ENCODE measurements around the gene PELI3.
"Not testable (repeated sequence)": the region's sequence is repeated elsewhere in the genome, so short reads cannot be mapped to it uniquely, and the experiment has no call there.

PELI3 gene

GRCh38 chr11:66447012-66447411 lies 19.7 kb upstream of the PELI3 start:
- no peak for DNase-seq

GRCh38 chr11:66448523-66448922 lies 18.2 kb upstream of the PELI3 start:
- DNase-seq: no peak

DNA sequence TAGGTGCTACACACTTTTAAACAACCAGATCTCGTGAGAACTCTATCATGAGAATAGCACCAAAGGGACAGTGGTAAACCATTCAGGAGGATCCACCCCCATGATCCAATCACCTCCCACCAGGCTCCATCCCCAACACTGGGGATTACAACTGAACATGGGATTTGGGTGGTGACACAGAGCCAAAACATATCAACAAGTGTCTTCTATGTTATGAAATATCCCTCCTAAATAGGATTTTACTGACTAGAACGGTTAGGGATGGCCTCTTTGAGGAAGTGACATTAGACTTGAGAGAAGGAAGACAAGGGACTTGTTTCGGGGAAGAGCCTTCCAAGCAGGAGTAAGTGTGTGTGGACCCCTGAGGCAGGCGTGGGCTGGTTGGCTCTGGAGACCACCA lies 16.1 kb upstream of the PELI3 start:
- no peak for DNase-seq

DNA sequence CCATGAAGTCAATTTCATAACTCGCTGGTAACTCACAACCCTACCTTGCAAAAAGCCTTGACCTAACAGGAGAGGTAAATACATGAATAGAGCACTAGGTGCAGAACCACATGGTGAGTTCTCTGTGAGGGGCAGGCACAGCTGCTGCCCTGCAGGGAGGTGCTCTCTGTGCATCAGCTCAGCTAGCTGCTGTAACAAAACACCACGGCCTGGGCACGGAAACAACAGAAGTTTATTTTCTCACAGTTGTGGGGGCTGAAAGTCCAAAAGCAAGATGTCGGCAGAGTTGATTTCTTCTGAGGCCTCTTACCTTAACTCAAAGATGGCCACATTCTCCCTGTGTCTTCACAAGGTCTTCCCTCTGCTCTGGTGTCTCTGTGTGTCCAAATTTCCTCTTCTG lies 15.0 kb upstream of the PELI3 start:
- DNase-seq: no peak

- no peak for DNase-seq
Observed at GRCh38 chr11:66454247-66454646, 12.5 kb upstream of the PELI3 start.

GRCh38 chr11:66454828-66455227 lies 11.9 kb upstream of the PELI3 start:
- no peak for DNase-seq

GRCh38 chr11:66457826-66458225 lies 8.9 kb upstream of the PELI3 start:
- DNase-seq: no peak

GRCh38 chr11:66459138-66459778 lies 7.4 kb upstream of the PELI3 start:
- DNase-seq: no peak

DNA sequence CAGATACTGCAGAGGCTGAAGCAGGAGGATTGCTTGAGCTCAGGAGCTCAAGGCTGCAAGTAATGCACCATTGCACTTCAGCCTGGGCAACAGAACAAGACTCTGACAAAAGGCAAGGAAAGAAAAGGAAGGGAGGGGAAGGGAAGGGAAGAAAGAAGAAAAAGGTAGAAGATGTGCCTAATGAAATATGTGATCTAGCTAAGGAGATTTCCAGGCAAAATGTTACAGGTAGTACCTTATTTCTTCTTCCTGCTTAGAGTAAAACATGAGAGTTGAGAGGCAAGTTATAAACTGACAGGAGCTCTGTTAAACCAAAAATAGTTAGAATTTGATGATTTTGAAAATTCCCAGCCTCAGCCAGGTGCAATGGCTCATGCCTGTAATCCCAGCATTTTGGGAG lies 4.7 kb upstream of the PELI3 start:
- no peak for DNase-seq

GRCh38 chr11:66462911-66463310 lies 3.8 kb upstream of the PELI3 start:
- no peak for DNase-seq

DNA sequence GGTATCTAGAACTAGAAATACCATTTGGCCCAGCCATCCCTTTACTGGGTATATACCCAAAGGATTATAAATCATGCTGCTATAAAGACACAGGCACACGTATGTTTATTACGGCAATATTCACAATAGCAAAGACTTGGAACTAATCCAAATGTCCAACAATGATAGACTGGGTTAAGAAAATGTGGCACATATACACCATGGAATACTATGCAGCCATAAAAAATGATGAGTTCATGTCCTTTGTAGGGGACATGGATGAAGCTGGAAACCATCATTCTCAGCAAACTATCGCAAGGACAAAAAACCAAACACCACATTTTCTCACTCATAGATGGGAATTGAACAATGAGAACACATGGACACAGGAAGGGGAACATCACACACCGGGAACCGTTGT lies 2.6 kb upstream of the PELI3 start:
- DNase-seq: not testable (repeated sequence)

DNA sequence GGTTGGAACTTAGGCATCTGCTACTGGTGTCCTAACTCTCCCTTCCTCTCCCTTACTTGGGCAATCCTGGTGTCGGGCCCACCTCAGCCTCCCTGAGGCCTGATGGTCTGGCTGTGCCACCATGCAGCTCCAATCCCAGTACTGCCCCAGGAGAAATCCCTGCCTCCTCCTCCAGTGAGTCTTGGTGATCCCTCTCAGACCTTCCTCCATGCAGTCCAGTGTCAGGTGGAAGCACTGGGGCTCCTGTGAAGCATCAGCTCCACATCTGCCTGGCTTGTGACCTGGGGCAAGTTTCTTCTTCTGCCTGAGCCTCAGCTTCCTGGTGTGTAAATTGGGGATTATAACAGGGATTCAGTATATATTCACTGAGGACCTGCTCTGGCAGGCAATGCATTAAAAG lies 1.8 kb upstream of the PELI3 start:
- no peak for DNase-seq

GRCh38 chr11:66465373-66466224 lies 1.1 kb upstream of the PELI3 start:
- DNase-seq: no peak

GRCh38 chr11:66467034-66467659 lies 442 bp downstream of the PELI3 start:
- DNase-seq: no peak

- peak; percentile 32 for DNase-seq
Observed at GRCh38 chr11:66467756-66468155, 1.1 kb downstream of the PELI3 start.

DNA sequence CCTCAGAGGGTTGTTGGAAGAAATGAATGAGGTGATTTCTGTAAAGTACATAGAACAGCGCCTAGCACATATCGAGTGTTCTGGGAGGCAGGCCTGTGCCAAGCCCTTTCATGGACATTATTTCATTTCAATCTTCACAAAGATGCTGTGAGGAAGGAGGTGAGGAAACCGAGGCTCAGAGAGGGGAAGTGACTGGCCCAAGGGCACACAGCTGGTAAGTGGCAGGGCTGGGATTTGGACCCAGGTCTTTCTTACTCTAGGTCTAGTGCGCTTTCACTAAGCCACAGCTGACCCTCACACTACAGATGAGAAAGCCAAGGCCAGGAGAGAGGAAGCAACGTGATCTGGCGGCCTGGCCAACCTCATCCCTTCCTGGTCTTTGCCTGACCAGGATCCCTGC lies 2.0 kb downstream of the PELI3 start:
- DNase-seq: no peak

DNA sequence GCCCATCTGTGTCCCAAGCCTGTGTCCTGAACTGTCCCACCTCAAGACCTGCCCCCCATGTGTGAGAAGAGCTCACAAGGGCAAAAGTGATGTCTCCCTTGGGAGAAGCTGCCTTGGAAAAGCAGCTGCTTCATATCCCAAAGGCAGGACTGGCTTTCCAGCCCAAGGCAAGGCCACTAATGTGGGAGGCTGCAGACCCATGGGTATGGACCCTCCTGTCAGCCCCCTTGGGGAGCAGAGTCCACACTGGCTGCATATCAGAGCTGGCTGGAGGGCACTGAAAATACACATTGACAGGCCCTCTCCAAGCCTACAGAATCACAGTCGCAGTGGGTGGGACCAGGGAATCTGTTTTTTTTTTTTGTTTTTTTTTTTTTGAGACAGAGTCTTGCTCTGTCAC lies 2.7 kb downstream of the PELI3 start:
- DNase-seq: no peak

DNA sequence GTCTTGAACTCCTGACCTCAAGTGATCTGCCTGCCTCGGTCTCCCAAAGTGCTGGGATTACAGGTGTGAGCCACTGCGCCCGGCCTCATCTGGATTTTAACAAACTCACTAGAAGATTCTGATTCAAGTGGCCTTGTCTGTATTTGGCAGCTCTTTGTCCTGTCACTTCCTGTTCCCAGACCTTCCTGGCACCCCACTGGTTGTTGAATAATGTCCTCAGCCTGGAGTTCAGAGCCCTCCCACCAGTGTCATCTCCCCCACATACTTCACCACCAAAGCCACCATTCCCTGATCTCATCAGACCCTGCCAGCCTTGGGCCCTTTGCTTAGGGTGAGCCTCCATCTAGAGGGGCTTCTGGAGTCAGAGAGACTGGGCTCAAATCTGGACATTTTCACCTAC lies 3.3 kb downstream of the PELI3 start:
- DNase-seq: no peak

DNA sequence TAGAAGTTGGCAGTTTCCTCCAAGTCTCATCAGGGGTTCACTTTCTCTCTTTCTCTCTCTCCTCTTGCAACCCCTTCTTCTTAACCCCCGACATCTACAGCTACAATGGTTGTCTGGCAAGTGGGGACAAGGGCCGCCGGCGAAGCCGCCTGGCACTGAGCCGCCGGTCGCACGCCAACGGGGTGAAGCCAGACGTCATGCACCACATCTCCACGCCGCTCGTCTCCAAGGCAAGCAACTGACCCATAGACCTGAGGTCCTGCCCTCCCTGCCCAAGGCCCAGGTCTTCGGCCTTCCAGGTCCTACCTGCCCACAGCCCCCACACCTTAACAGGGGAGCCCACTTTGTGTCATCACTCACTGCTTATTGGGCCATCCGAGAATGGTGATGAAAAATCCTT lies 4.4 kb downstream of the PELI3 start:
- no peak for DNase-seq

GRCh38 chr11:66472054-66472453 lies 5.3 kb downstream of the PELI3 start:
- DNase-seq: no peak

DNA sequence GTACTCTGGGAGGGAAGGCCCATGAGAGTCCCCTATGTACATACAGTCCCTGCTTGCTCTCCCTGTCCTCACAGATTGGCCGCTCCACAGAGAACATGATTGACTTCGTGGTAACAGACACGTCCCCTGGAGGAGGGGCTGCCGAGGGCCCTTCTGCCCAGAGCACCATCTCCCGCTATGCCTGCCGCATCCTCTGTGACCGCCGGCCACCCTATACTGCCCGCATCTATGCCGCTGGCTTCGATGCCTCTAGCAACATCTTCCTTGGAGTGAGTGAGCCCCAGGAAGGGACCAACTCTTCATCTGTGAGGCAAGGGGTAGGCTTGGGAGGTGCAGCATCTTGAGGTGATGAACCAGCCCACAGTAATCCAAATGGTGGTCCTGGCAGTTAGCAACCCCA lies 6.5 kb downstream of the PELI3 start:
- no peak for DNase-seq

DNA sequence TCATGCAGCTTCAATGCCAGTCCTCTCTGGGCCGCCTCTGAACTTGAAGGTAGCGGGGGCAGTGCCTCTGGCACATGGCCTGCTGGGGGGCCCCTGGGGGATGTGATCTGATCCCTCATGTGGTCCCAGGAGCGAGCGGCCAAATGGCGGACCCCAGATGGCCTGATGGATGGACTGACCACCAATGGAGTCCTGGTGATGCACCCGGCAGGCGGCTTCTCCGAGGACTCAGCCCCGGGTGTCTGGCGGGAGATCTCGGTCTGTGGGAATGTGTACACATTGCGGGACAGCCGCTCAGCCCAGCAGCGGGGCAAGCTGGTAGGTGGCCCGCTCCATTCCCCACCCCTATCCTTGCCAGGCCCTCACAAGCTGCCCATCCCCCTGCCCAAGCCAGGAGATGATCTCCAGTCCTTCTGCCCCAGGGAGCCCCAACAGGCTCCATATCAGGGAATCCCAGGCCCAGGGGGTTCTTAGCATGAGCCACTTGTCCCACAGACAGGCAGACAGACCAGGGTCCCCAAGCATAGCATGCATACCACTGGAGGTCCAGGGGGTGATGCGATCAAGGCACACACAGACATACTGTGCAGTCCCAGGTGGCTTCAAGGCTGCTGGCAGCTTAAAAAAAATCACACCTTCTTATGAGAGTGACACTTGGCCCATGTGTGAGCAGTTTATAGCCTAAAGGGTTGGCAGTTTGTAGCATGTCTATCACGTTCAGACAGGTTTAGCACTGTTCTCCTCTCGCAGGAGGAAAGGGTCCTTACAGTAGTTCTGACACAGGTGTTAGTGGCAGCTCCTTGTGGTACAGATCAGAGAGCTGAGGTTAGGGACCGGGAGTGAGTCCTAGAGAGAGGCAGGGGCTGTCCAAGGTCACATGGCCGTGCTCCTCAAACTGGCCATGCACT lies 7.2 kb downstream of the PELI3 start:
- DNase-seq: no peak
